Heart left ventricle (tissue), 16 donors: Measurements from ENCODE around the gene SNRPA. TPM values are rescaled to one million over a fixed set of nuclear protein-coding genes. Genes with fewer than 3 reads are reported as not detected.

Experiments
- ATAC-seq, 4 donors: fragments of 200-7000 bp; cut with Tn5 transposase; one replicate each; pipeline ENCODE4 v1.9.1; 2020 to 2022; ENCODE audit warnings: moderate library complexity in 4 of 4, mild to moderate bottlenecking in 3 of 4, moderate number of reproducible peaks in 1 of 4
- DNase-seq, 5 donors: peaks; one replicate each; pipeline ENCODE4 v3.0.0-alpha.2; 2020
- H3K27ac ChIP-seq, 12 donors: fragments of 200-600 bp; sonication (generic) in 4 of 12; one replicate each; pipeline versions ENCODE4 v1.5.0 to v1.8.0; 2016 to 2022; ENCODE audit warnings: mild to moderate bottlenecking in 2 of 12
- H3K27me3 ChIP-seq, 9 donors: fragments of 200-600 bp; sonication (generic) in 2 of 9; one replicate each; pipeline versions ENCODE4 v1.5.1 to v1.8.0; 2016 to 2022; ENCODE audit warnings: mild to moderate bottlenecking in 3 of 9
- H3K36me3 ChIP-seq, 9 donors: fragments of 200-600 bp; sonication (generic) in 2 of 9; one replicate each; pipeline versions ENCODE4 v1.5.0 to v1.8.0; 2018 to 2022; ENCODE audit warnings: mild to moderate bottlenecking in 2 of 9
- H3K4me1 ChIP-seq, 12 donors: fragments of 200-600 bp; sonication (generic) in 4 of 12; one replicate each; pipeline versions ENCODE4 v1.5.0 to v1.8.0; 2016 to 2022; ENCODE audit warnings: mild to moderate bottlenecking in 3 of 12
- H3K4me3 ChIP-seq, 12 donors: fragments of 200-600 bp; sonication (generic) in 4 of 12; one replicate each; pipeline versions ENCODE4 v1.5.0 to v1.8.0; 2017 to 2022; ENCODE audit warnings: mild to moderate bottlenecking in 9 of 12, moderate library complexity in 4 of 12
- H3K9me3 ChIP-seq, 12 donors: fragments of 200-600 bp; sonication (generic) in 4 of 12; one replicate each; pipeline versions ENCODE4 v1.5.0 to v1.8.0; 2016 to 2022; ENCODE audit warnings: mild to moderate bottlenecking in 1 of 12
- POLR2A ChIP-seq, 2 donors: fragments of 450-650 bp; IDR thresholded peaks; one replicate each; pipeline ENCODE4 v1.6.1; 2017; ENCODE audit warnings: antibody characterized with exemption in 2 of 2, mild to moderate bottlenecking in 2 of 2, moderate library complexity in 2 of 2
- WGBS, 4 donors: extraction: QIAGEN DNeasy Blood & Tissue Kit in 2 of 4; methylation state at CpG; one replicate each; pipeline versions ENCODE4 v1.1.5 to v1.1.7; 2013 to 2018; 5-methylcytosine and 5-hydroxymethylcytosine counted together
- intact Hi-C, 10 donors: fragments of 100-400 bp; cut with DNase I; formaldehyde crosslinking; loops; one replicate each; pipeline versions ENCODE4 v1.11.1 to v1.14.2; 2022
- polyA plus RNA-seq, 2 donors: library from polyadenylated mRNA; stranded (reverse); fragments of 200-250 nt; gene quantifications; one replicate each; pipeline ENCODE4 v1.2.3, GENCODE V29; 2013
- total RNA-seq, 9 donors: library from RNA; depleted of rRNA in 2 of 9; stranded (reverse); fragments of >200 nt in 2 of 9; fragmentation: NEBNext Ultra II Directional in 3 of 9; extraction: Animal tissue kit (Norgen Biotek cat#: 25700) in 3 of 9; gene quantifications; one replicate each; pipeline versions ENCODE4 v1.1.0 to v1.2.4, GENCODE V29; 2016 to 2023
- TF ChIP-seq, protein P1 (sequence below), 12 donors: fragments of 200-600 bp; sonication (generic) in 4 of 12; IDR thresholded peaks; one replicate each; pipeline versions ENCODE4 v1.5.0 to v1.8.0; 2018 to 2022; ENCODE audit warnings: antibody characterized with exemption in 12 of 12, mild to moderate bottlenecking in 5 of 12
- donor health status: ischemic (EF 13 %, LVEDD 7.1; RV severe dilation, severe dysfunction).
- donor health status: healthy with polysubstance abuse.
- donor health status: DM: no; HTN: yes; CAD: no.
- donor health status: DM: no; HTN: no; CAD: no.
- donor health status: ischemic (EF 25% LVEDD 6.9; RV normal size, moderate dysfunction).
- donor health status: ischemic (EF 25% LVEDD 5.7; RV mildly dilated, moderate dysfunction).
- donor health status: healthy.
- donor health status: DM: yes; HTN: yes; CAD: no.
- donor health status: ischemic (EF 35%, LVEDD 5.7; RV mildly dilated, moderate dysfunction).
- donor health status: nonischemic (EF 11% LVEDD 7.7; RV severe dilation, severe dysfunction).
- donor health status: DM: yes; HTN: yes; CAD: no.
- donor health status: PGD.
- donor health status: ischemic (EF 29% LVEDD 5.4; RV normal size, mild dysfunction).
- donor health status: nonischemic (EF 23%, LVEDD 6.1; RV moderate dilation, normal function).

SNRPA gene
- total and polyA plus RNA-seq, 11 donors = 22.5 to 50.2 (median 31.6) TPM

DNA sequence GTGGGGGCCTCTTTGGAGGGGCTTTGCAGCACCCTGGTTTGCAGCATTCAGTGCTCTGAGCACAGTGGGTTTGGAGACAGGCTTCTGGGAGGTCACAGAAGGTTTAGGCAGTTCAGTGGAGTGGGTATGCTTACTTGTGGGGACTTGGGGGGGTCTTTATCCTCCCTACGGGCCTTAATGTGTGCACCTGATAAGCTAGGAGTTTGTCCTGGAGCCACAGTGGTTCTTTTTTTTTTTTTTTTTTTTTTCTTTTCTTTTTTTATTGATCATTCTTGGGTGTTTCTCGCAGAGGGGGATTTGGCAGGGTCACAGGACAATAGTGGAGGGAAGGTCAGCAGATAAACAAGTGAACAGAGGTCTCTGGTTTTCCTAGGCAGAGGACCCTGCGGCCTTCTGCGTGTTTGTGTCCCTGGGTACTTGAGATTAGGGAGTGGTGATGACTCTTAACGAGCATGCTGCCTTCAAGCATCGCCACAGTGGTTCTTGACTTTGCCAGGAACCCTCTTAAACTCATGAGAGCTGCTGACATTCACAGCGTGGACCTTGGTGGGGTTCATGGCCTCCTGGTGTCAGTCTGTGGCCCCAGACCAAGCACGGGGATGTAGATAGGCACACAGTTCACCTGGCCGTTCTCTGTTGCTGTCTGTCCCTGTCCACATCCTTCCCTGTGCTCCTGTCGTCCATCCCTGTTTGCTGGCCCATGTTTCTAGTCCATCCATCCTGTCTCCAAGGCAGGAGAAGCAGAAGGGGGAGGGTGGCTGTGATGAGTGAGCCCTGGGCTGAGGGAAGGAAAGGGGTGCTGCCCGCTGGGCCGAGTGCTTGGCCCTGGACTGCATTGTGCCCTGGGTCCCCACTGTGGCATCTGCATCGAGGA lies 50.7 kb downstream of the SNRPA start:
- Histone ChIP-seq H3K4me1 (peaks cover 48 to 78% (median 70%) of the 10 kb centered on the region in 12 donors), H3K36me3 (peaks cover 0 to 40% (median 15%) of the 10 kb centered on the region in 9 donors), H3K9me3 (no peaks in the 10 kb centered on the region), H3K4me3 (peak overlapping the region in 11 of 12 donors; percentile 6 to 99 (median 94)), H3K27ac (peak overlapping the region; percentile 75 to 99 (median 97)), H3K27me3 (no peaks in the 10 kb centered on the region)
- ATAC-seq (no peak), DNase-seq (no peak)
- no peak for TF ChIP-seq POLR2A (IDR thresholded peaks at IDR 0.05)
- TF ChIP-seq, protein P1, sequence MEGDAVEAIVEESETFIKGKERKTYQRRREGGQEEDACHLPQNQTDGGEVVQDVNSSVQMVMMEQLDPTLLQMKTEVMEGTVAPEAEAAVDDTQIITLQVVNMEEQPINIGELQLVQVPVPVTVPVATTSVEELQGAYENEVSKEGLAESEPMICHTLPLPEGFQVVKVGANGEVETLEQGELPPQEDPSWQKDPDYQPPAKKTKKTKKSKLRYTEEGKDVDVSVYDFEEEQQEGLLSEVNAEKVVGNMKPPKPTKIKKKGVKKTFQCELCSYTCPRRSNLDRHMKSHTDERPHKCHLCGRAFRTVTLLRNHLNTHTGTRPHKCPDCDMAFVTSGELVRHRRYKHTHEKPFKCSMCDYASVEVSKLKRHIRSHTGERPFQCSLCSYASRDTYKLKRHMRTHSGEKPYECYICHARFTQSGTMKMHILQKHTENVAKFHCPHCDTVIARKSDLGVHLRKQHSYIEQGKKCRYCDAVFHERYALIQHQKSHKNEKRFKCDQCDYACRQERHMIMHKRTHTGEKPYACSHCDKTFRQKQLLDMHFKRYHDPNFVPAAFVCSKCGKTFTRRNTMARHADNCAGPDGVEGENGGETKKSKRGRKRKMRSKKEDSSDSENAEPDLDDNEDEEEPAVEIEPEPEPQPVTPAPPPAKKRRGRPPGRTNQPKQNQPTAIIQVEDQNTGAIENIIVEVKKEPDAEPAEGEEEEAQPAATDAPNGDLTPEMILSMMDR (IDR thresholded peaks at IDR 0.05) = no peak
- 15 to 24% (median 16%) methylated on average over 12 to 13 of the region's 13 CpGs for WGBS, 4 donors
- intact Hi-C loops = loop anchor here in 3 of 10 donors (2.0 to 10.0 kb wide), 3 partner anchors 15 to 377 kb away; partner anchors contain the start of gene SERTAD1 (in 1 of the 3)

DNA sequence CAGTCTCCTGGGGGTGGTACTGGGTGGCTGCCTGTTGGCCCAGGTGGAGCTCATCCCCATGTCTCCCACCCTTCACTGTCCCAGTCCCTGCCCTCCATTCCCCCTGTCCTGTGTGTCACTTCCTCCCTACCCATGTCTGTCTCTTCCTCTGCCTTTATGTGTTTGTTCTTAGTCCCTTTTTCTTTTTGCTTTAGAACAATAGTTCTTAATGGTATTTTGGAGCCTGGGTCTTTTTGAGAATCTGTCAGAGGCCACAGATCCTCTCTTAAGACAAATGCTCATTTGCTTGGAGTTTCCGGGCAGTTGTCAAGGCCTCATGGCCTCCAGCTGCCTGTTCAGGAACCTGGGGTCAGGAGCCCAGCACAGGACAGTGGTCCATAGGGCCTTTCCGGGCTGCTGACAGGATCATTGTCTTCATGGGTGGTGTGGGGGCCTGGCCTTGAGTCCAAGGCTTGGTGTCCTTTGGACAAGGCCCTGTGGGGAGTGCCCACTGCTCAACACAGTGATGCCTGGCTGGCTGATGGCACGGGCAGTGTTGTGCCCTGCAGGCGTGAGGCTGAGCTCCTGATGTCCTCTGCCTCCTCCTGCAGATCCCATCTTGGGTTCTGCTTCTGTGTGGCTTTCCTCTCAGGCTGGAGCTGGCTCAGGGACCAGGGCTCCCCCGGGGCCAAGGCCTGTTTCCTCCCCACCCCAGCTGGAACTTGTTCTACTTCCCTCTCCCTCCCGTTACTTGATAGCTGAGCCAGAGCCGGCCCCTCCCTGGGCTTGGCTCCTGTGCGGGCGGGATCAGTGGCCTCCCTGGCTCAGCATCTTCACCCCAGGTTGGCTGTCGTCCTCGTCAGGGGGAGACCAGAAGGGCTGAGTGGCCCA lies 51.5 kb downstream of the SNRPA start:
- Histone ChIP-seq H3K4me1 (peaks cover 54 to 86% (median 78%) of the 10 kb centered on the region in 12 donors), H3K36me3 (peaks cover 0 to 46% (median 23%) of the 10 kb centered on the region in 9 donors), H3K27ac (peak overlapping the region; percentile 75 to 99 (median 97)), H3K4me3 (peak overlapping the region in 11 of 12 donors; percentile 13 to 99 (median 93)), H3K9me3 (no peaks in the 10 kb centered on the region), H3K27me3 (no peaks in the 10 kb centered on the region)
- ATAC-seq (peak in 3 of 4 donors; percentile 5 to 43 (median 5)), DNase-seq (peak; percentile 82 to 88 (median 83))
- TF ChIP-seq POLR2A (IDR thresholded peaks at IDR 0.05) = no peak
- TF ChIP-seq, protein P1 (IDR thresholded peaks at IDR 0.05) = no peak
- WGBS, 4 donors = 10 to 18% (median 14%) methylated on average over 6 to 11 of the region's 11 CpGs
- intact Hi-C loops = loop anchor here in 2 of 10 donors (10.0 kb wide), 2 partner anchors 138 to 378 kb away; partner anchors contain the start of gene SERTAD1 (in 1 of the 2)

DNA sequence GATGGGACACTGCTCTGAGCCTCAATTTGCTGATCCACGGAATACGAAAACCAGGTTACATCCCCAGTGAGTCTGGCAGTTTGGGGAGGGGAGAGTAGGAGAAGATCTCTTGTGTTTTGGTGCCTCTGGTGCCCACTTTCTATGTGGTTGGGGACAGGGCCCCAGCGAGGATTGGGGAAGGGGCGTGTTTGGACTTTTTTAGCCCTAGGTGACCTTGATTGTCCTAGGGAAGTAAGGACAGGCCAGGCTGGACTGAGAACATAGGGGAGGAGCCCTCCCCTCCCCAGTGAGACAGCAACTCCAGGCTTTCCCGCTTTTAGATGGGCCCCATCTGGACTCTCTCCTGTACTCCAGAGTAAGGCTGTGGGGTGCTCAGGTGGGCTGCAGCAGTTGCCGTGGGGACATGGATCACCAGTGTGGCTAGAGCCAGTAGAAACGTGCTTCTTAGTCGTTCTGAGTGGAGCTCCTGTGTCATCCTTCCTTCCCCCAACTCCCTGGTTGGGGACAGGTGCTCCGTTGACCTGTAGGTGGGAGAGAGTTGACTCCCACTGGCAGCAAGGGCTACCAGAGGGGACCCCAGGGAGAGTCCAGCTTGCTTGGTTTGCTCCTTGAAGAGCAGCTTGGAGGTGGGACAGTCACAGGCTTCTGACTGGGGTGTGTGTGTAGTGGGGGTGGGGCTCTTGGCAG lies 52.3 kb downstream of the SNRPA start:
- intact Hi-C loops = loop anchor here in 2 of 10 donors (10.0 kb wide), 2 partner anchors 139 to 379 kb away; partner anchors contain the start of gene SERTAD1 (in 1 of the 2)
- no peaks in the 10 kb centered on the region for H3K9me3 ChIP-seq
- WGBS, 4 donors = 27 to 33% (median 30%) methylated on average over 6 to 9 of the region's 9 CpGs
- DNase-seq (no peak), ATAC-seq (no peak)
- peak overlapping the region in 11 of 12 donors; percentile 13 to 99 (median 93) for H3K4me3 ChIP-seq
- TF ChIP-seq, protein P1 (IDR thresholded peaks at IDR 0.05) = no peak
- peaks cover 56 to 85% (median 79%) of the 10 kb centered on the region in 12 donors for H3K4me1 ChIP-seq
- H3K36me3 ChIP-seq = peaks cover 0 to 54% (median 30%) of the 10 kb centered on the region in 9 donors
- H3K27me3 ChIP-seq = no peaks in the 10 kb centered on the region
- peak overlapping the region; percentile 75 to 99 (median 97) for H3K27ac ChIP-seq
